Smooth muscle cell (in vitro differentiated cells): ENCODE data around the gene PRKCB. TPM values are rescaled to one million over a fixed set of nuclear protein-coding genes. Genes with fewer than 3 reads are reported as not detected.
"Not testable (repeated sequence)": the region's sequence is repeated elsewhere in the genome, so short reads cannot be mapped to it uniquely, and the experiment has no call there.

Source experiments
- DNase-seq: peaks from one replicate; lab custom pipeline; 2025; ENCODE audit not compliant: unreplicated experiment; lab: John Stamatoyannopoulos, UW
- H2AFZ ChIP-seq: fragments of 200-600 bp; sonication (generic); 2 replicates; pipeline ENCODE4 v1.6.0; 2016; ENCODE audit warnings: antibody characterized with exemption, low read depth, mild to moderate bottlenecking
- H3F3A ChIP-seq: fragments of 200-600 bp; sonication (generic); 2 replicates; pipeline ENCODE4 v1.6.0; 2017; ENCODE audit warnings: antibody characterized with exemption, low read depth
- H3K27ac ChIP-seq: fragments of 200-600 bp; sonication (generic); 2 replicates; pipeline ENCODE4 v1.5.1; 2016; ENCODE audit warnings: low read depth, mild to moderate bottlenecking
- H3K27me3 ChIP-seq: fragments of 200-600 bp; sonication (generic); 2 replicates; pipeline ENCODE4 v1.6.1; 2016; ENCODE audit warnings: low read depth, mild to moderate bottlenecking
- H3K36me3 ChIP-seq: fragments of 200-600 bp; sonication (generic); 2 replicates; pipeline ENCODE4 v1.5.1; 2016; ENCODE audit warnings: low read depth
- H3K4me1 ChIP-seq: fragments of 200-600 bp; sonication (generic); 2 replicates; pipeline ENCODE4 v1.5.1; 2016; ENCODE audit warnings: low read depth
- H3K4me2 ChIP-seq: fragments of 200-600 bp; sonication (generic); 2 replicates; pipeline ENCODE4 v1.6.0; 2016; ENCODE audit warnings: mild to moderate bottlenecking
- H3K4me3 ChIP-seq: fragments of 200-600 bp; sonication (generic); 2 replicates; pipeline ENCODE4 v1.5.1; 2016; ENCODE audit warnings: mild to moderate bottlenecking
- H3K79me2 ChIP-seq: fragments of 200-600 bp; sonication (generic); 2 replicates; pipeline ENCODE4 v1.6.0; 2016; ENCODE audit warnings: low read depth, mild to moderate bottlenecking
- H3K9ac ChIP-seq: fragments of 200-600 bp; sonication (generic); 2 replicates; pipeline ENCODE4 v1.6.0; 2016; ENCODE audit warnings: low read depth
- H3K9me3 ChIP-seq: fragments of 200-600 bp; sonication (generic); replicated peaks from 2 replicates; pipeline ENCODE4 v1.5.1; 2016; ENCODE audit warnings: low read depth
- H4K20me1 ChIP-seq: fragments of 200-600 bp; sonication (generic); 2 replicates; pipeline ENCODE4 v1.6.0; 2016; ENCODE audit warnings: low read depth
- WGBS: methylation state at CpG from one replicate; pipeline ENCODE4 v1.1.7; 2016; ENCODE audit warnings: low lambda C conversion rate; 5-methylcytosine and 5-hydroxymethylcytosine counted together
- polyA plus RNA-seq: library from polyadenylated mRNA; unstranded; fragments of >200 nt; fragmentation: Nextera tagmentation; extraction: Ambion mirVana; gene quantifications from 2 replicates; pipeline ENCODE4 v1.2.1, GENCODE V29; 2016
- total RNA-seq: library from RNA; depleted of rRNA; stranded (reverse); fragments of >200 nt; gene quantifications from 2 replicates; pipeline ENCODE4 v1.2.3, GENCODE V29; 2014
- TF ChIP-seq, protein P1 (sequence below): fragments of 200-600 bp; sonication (generic); IDR thresholded peaks from 2 replicates; pipeline ENCODE4 v1.5.1; 2017; ENCODE audit warnings: borderline replicate concordance, mild to moderate bottlenecking, antibody characterized with exemption; ENCODE audit not compliant: insufficient read depth, poor library complexity, severe bottlenecking

Gene PRKCB
- total and polyA plus RNA-seq, 2 experiments from 2014 or later = 0.36 TPM; not detected in 1

- Histone ChIP-seq H4K20me1 (no peaks in the 10 kb centered on the region), H3K4me3 (no peak overlapping the region), H3F3A (no peaks in the 10 kb centered on the region), H3K79me2 (no peaks in the 10 kb centered on the region), H3K4me1 (no peaks in the 10 kb centered on the region), H3K27ac (no peak overlapping the region), H3K27me3 (peaks cover 9% of the 10 kb centered on the region), H3K9ac (no peak overlapping the region), H2AFZ (no peak overlapping the region), H3K36me3 (no peaks in the 10 kb centered on the region), H3K4me2 (no peak overlapping the region), H3K9me3 (no peaks in the 10 kb centered on the region)
- DNase-seq = no peak
- 88% methylated on average over 5 of the region's 5 CpGs for WGBS
- TF ChIP-seq, protein P1, sequence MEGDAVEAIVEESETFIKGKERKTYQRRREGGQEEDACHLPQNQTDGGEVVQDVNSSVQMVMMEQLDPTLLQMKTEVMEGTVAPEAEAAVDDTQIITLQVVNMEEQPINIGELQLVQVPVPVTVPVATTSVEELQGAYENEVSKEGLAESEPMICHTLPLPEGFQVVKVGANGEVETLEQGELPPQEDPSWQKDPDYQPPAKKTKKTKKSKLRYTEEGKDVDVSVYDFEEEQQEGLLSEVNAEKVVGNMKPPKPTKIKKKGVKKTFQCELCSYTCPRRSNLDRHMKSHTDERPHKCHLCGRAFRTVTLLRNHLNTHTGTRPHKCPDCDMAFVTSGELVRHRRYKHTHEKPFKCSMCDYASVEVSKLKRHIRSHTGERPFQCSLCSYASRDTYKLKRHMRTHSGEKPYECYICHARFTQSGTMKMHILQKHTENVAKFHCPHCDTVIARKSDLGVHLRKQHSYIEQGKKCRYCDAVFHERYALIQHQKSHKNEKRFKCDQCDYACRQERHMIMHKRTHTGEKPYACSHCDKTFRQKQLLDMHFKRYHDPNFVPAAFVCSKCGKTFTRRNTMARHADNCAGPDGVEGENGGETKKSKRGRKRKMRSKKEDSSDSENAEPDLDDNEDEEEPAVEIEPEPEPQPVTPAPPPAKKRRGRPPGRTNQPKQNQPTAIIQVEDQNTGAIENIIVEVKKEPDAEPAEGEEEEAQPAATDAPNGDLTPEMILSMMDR = no peak
These were observed 95.0 kb downstream of the PRKCB start for GRCh38 chr16:23930791-23931190.

GRCh38 chr16:23931199-23931598 lies 95.4 kb downstream of the PRKCB start:
- no peaks in the 10 kb centered on the region for H3K36me3 ChIP-seq
- 81% methylated on average over 2 of the region's 2 CpGs for WGBS
- H3K4me2 ChIP-seq = no peak overlapping the region
- TF ChIP-seq, protein P1 = no peak
- no peaks in the 10 kb centered on the region for H3F3A ChIP-seq
- no peak overlapping the region for H3K4me3 ChIP-seq
- no peaks in the 10 kb centered on the region for H3K4me1 ChIP-seq
- no peaks in the 10 kb centered on the region for H3K9me3 ChIP-seq
- no peak overlapping the region for H3K9ac ChIP-seq
- H3K27me3 ChIP-seq = peaks cover 13% of the 10 kb centered on the region
- H3K79me2 ChIP-seq = no peaks in the 10 kb centered on the region
- H2AFZ ChIP-seq = no peak overlapping the region
- H3K27ac ChIP-seq = no peak overlapping the region
- no peaks in the 10 kb centered on the region for H4K20me1 ChIP-seq
- DNase-seq = no peak

GRCh38 chr16:23933650-23934049 lies 97.9 kb downstream of the PRKCB start:
- H3K27ac ChIP-seq, H3K9ac ChIP-seq, DNase-seq, H2AFZ ChIP-seq, H3F3A ChIP-seq, H3K4me2 ChIP-seq, H3K9me3 ChIP-seq, H3K4me1 ChIP-seq, H3K4me3 ChIP-seq, H4K20me1 ChIP-seq, H3K36me3 ChIP-seq, H3K79me2 ChIP-seq: not testable (repeated sequence)
- 91% methylated on average over 1 of the region's 2 CpGs for WGBS
- peaks cover 20% of the 10 kb centered on the region for H3K27me3 ChIP-seq

DNA sequence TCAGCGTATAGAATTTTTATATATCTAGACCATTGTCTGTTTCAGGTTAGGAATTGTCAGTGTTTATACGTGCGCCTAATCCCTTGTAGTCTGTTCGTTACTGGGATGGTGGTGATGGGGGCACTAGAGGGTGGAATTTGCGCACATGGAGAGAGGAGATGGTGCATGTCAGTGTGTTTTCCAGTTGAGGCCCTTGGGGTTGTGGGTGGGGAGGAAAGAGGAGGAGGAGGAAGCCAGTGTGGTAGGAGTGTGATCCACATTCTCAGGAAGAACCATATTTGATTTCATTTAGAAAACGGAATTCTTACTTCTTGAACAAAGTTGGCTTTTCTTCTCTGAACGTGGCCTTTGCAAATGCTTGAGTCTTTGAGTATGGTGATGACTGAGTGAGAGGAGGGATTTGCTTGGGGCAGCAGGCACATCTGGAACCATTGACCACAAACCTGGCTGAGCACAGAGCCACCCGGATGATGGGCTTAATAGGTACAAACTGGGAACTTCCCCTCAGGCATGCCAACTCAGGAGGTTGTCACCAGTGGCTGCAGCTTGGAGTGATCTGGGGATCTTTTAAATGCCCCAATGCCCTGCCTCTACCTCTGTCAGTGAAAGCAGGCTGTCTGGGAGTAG lies 98.9 kb downstream of the PRKCB start:
- no peaks in the 10 kb centered on the region for H3K79me2 ChIP-seq
- no peaks in the 10 kb centered on the region for H3F3A ChIP-seq
- H3K4me2 ChIP-seq = no peak overlapping the region
- H3K36me3 ChIP-seq = no peaks in the 10 kb centered on the region
- H3K4me1 ChIP-seq = no peaks in the 10 kb centered on the region
- no peak overlapping the region for H3K4me3 ChIP-seq
- H3K27me3 ChIP-seq = peaks cover 30% of the 10 kb centered on the region
- WGBS = 83% methylated on average over 8 of the region's 8 CpGs
- no peak overlapping the region for H3K27ac ChIP-seq
- TF ChIP-seq, protein P1 = no peak
- H3K9me3 ChIP-seq = no peaks in the 10 kb centered on the region
- no peaks in the 10 kb centered on the region for H4K20me1 ChIP-seq
- DNase-seq = no peak
- H3K9ac ChIP-seq = no peak overlapping the region
- no peak overlapping the region for H2AFZ ChIP-seq
